Iris pigment epithelial cell (primary cell): ENCODE measurements around the gene MAP3K6.

Experiments
- DNase-seq: peaks from one replicate; pipeline ENCODE4 v3.0.0-alpha.2; 2011; ENCODE audit warnings: low read depth

Gene MAP3K6

DNA sequence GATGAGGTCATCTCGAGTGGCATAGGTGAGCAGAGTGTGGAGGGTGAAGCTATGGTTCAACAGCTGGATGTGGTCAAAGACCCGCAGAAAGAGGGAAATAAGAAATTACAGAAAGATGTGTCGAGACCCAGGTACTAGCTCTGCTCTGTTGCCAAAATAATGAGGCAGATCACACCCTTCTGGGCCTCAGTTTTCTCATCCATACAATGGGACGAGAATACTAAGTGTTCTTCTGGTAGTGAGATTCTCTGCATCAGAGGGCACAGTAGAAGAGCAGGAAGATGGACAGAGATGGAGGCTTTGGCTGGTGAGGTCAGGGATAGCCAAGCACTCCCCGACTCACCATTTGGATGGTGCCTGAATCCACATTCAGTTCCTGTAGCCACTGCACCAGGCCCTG, 11.1 kb downstream of the MAP3K6 start:
- DNase-seq, result no peak

DNA sequence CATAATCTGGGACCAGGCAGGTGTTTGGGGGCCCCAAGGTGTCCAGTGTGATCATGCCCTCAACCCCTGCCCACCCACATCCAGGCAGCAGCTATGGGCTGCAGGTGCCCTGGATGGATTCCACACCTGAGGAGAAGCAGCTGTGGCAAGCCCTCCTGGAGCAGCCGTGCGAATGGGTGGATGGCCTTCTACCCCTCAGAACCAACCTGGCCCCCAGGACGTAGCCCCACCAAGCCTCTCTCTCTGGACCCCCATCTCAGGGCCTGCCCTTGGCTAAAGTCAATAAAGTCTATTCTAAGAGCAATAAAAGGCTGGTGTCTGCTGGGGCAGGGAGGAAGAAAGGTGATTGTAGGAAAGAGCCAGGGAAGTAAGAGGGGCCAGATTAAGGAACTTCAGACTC, 13.1 kb downstream of the MAP3K6 start:
- no peak for DNase-seq

DNA sequence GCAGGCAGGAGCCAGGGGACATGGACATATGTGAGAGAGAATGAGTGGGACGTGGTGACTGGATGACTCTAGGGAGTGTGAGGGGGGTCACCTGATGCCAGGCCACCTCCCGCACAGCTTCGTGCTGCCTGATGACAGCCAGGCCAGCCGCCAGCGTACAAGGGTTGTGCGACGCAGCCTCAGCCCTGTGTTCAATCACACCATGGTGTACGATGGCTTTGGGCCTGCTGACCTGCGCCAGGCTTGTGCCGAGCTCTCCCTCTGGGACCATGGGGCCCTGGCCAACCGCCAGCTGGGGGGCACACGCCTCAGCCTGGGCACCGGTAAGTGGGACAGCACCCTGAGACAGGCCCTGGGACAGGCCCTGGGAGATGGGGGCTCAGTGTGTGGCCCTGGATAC, 13.6 kb downstream of the MAP3K6 start:
- no peak for DNase-seq

DNA sequence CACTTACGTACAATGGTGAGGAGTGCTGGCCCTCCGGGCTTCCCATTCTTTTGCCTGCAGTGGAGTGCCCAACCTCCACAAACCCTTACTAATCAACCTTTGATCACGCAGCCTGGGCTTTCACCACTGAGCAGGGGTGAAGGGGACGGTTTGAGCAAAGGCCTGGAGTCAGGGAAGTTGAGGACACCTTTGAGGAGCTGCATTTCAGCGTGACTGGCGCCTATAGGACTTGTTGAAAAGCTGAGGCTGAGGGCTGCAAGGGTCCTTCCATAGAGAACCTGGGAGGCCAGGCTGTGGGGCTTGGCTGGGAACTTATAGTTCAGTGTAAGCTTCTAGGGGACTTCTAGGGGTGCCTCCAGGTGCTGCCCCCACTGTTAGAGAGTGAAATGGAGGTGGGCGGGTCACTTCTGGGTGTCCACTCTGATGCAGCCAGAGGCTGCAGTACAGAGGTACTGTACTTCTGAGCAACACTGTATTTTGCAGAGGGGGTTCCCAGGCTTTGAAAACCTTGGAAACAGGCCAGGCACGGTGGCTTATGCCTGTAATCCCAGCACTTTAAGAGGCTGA, 15.1 kb downstream of the MAP3K6 start:
- no peak for DNase-seq

DNA sequence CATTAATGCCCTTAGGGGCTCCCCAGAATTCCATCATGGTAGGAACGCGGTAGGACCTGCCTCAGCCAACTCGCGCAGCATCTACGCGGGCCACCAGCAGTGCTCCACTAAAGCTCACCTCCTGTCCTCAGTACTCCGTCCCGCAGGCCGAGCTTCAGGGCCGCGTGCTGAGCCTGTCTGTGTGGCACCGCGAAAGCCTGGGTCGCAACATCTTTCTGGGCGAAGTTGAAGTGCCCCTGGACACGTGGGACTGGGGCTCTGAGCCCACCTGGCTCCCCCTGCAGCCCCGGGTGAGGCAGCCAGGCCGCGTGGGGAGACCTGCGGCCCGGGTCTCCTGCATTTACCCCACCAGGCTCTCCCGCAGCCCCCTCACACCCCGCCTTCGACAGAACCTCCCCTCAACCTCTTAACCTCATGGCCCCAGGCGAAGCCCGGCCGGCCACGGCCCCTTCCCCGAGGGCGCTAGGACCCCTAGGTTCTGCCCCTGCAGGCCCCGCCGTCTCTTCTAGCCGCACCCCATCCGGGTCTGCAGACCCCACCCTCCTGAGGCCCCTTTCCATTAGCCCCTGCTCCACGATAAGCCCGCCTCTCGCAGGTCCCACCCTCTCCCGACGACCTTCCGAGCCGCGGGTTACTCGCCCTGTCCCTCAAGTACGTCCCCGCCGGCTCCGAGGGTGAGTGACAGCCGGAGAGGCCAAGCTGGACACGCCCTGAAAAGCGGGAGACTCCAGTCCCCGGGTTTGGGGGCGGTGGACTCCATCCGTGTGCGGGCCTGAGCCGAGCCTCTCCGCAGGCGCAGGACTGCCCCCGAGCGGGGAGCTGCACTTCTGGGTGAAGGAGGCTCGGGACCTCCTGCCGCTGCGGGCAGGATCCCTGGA, 15.9 kb downstream of the MAP3K6 start:
- DNase-seq, result peak; percentile 31

DNA sequence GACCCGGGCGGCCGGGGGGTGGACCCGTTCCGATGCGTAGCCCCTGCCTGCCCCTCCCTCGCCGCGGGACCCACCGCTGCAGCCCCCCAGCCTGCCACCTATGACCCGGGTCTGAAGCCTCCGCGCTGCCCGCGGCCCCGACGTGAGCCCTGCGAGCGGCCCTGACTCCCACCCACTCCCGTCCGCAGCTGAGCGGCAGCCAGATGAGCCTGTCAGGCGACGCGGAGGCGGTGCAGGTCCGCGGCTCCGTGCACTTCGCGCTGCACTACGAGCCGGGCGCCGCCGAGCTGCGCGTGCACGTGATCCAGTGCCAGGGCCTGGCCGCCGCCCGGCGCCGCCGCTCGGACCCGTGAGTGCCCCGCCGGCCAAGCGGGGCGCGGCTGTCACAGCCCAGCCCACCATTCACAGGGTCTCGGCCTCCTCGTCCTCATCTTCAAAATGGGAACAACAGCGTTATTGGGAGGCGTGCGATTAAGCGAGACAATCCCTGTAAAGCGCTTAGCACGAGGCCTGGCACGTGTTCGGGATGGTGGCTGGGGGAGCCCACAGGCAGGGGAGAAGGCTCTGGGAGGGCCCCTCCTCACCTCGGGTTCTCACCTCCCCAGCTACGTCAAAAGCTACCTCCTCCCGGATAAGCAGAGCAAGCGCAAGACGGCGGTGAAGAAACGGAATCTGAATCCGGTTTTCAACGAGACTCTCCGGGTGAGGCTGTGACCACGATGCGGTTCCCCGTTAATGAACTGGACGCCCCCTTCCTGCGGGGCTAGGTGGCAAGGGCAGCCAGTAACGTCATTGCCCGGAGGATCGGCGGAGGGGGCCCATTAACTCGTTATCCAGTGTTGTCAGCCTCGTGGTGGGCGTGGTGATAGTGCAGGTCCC, 16.7 kb downstream of the MAP3K6 start:
- DNase-seq, result peak; percentile 78

DNA sequence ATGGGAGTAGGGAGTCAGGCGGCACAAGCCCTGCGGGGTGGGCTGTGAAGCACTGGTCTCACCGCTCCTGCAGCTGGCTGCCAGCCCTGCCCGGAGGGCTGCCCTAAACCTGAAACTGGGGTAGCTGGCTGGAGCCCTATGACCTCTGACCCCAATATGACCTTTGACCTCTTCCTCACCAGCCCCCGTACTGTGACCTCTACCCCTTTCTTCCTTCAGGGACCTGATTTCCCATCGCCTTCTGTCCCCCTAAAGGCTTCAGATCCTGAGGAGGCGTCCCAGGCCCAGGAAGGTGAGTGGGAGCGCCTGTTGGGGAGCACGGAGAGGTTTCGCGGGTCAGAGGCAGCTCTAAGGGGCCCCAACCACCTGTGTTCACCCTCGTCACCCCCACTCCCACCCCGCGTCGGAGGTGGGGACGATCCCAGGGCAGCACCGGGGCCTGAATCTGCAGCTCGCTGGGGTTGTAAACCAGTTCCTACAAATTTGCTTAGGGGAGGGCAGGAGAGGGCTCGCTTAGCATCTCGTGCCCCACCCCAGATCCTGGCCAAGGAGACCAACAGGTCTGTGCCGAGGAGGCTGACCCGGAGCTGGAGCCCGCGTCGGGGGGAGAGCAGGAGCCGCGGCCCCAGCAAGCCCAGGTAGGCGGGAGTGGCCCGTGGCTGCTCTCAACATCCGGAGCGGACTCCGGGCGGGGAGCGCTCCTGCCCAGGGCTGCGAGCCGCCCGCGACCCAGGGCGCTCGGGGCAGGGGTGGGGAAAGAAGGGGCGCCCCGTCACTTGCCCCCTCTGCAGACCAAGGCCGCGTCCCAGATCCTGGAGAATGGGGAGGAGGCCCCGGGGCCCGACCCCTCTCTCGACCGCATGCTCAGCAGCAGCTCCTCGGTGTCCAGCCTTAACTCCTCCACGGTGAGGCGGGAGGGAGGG, 17.6 kb downstream of the MAP3K6 start:
- DNase-seq, result peak; percentile 31

DNA sequence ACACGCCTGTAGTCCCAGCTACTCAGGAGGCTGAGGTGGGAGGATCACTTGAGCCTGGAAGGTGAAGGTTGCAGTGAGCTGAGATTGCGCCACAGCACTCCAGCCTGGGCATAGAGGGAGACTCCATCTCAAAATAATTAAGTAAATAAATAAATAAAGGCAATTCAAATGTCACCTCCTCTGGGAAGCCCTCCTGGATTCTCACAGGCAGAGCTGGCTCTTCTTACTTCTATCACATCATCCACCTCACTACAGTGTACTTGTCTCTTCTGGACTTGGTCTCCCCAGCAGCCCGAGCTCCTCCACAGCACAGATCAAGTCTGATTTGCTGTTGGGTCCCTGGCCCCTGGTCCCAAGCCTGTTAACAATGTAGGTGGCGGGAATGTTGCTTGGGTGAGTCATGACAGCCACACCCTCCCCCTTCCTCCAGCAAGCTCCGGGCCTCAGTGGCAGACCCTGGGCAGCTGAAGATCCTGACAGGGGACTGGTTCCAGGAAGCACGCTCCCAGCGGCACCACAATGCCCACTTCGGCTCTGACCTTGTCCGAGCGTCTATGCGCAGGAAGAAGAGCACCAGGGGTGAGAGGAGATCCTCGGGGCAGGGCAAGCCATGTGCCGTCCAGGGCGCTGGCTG, 19.7 kb downstream of the MAP3K6 start:
- DNase-seq, result no peak

DNA sequence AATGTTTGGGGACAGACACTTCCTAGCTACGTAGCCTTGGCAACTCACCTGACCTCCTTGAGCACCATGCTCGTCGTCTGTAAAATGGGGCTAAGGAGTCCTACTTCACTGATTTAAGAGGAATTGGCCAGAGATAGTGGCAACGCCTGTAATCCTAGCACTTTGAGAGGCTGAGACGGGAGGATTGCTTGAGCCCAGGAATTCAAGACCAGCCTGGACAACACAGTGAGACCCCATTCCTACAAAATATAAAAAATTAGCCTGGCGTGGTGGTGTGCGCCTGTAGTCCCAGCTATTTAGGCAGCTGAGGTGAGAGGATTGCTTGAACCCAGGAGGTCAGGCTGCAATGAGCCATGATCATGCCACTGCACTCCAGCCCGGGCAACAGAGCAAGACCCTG, 20.4 kb downstream of the MAP3K6 start:
- no peak for DNase-seq

DNA sequence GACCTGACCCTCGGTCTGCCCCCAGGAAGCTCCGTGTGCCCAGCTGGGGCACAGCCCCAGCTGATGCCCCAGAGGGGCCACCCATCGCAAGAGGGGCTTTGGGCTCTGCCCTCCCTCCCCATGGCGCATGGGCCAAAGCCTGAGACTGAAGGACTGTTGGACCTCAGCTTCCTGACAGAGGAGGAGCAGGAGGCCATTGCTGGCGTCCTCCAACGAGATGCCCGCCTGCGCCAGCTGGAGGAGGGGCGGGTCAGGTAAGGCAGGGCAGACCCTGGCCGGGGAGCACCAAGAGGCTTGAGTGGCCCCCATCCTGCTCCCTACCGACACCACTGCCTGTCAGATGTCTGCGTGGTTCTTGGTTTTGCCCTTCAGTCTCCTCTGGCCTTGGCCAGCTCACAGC, 21.5 kb downstream of the MAP3K6 start:
- DNase-seq, result no peak

DNA sequence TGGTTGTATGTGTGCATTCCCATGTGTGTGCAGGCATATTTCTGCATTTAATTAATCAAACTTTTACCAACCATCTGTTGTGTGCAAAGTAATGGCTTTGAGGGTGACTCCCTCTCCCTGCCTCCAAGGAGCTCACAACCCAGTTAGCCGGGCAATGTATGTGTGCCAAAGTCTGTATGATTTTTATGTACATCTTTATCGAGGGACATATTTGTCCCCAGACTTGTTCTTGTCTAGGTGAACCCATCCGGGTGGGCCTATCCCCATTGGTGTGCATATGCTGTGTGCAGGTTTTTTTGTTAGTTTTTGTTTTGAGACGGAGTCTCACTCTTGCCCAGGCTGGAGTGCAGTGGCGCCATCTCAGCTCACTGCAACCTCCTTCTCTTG, 23.1 kb downstream of the MAP3K6 start:
- no peak for DNase-seq

DNA sequence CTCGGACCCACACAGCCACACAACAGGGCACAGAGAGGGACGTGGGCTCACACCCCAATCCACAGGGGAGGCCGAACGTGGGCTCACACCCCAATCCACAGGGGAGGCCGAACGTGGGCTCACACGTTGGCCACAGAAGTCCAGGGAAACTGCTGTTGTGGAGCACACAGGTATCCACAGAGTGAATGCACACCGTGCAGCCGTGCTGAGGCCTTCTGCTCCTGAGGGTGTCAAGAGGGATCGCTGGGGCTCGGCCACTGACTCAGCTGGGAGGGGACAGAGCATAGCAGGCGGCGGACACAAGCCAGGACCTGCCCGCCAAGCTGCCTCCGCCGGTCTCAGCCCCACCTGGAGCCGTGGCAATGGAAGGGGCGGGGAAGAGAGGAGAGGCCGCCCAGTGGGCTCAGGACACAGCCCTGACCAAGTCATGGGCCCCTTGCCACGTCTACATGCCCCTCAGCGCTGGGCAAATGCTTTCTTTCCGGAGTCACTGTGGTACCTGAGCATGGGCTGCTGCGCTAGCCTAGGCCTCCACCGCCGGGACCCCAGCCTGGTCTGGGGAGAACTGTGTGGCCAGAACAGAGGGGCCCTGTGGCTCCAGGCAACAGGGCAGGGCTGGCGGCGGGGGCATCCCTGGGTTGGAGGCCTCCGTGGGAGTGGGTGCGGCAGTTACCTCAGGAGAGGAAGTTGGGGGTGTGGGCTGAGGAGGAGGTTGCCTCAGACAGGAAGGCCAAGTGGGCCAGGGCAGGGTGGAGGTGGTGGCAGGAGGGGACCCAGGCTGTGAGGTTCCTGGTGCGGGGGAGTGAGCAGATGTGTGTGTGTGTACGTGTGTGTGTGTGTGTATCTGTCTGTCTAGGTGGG, 23.8 kb downstream of the MAP3K6 start:
- no peak for DNase-seq

DNA sequence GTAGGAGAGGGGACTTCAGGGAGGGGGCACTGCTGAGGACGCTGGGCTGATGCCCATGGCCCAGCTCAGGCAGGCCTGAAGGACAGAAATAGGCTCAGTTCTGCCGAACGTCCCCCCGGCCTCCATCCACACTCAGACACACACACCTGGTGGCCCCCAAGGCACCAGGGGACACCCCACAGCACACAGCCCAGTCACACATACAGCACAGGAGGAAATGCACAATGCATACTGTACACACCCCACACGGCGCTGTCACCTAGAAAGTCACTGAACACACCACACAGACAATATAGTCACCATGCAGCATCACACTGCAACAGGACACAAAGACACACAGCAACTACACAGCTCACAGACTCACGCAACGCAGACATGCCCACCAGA, 24.4 kb downstream of the MAP3K6 start:
- DNase-seq, result no peak

DNA sequence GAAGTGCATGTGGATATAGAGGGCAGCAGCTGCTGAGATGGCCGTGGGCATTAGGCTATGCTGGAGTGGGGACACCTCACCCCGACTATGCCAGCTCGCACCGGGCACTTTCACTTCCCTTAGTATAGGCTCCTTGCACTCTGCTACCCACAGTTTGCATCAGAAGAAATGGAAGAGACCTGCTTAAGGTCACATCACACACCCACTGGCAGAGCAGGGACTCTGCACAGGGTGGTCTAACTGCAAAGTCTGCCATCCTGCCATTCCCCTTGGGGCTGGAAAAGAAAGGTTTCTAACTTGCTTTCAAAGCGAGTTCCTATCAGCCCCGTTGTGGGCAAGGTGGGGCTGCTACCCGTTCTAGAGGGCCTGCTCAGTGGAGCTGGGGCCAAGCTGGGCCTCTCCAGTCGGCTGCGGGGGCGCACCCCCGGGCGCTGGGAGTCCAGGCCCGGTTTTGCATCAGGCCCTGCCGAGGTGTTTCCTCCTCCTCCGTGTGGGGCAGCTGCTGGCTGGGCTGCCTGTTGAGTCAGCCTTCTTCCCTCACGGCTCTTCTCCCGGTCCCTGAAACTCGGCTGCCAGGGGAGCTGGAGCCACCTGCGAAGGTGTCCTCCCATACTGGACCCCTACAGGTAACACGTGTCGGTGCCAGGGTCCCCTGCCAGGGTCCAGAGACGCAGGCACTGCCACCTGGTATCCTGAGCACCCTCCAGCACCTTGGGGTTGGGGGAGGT, 25.1 kb downstream of the MAP3K6 start, which contains the start of gene SYTL1:
Gene SYTL1, plus strand, starts transcription at position 498 of the 728 bp plus-strand sequence. CDS start 3,313 bp downstream, outside the sequence.
- DNase-seq, result peak; percentile 74

DNA sequence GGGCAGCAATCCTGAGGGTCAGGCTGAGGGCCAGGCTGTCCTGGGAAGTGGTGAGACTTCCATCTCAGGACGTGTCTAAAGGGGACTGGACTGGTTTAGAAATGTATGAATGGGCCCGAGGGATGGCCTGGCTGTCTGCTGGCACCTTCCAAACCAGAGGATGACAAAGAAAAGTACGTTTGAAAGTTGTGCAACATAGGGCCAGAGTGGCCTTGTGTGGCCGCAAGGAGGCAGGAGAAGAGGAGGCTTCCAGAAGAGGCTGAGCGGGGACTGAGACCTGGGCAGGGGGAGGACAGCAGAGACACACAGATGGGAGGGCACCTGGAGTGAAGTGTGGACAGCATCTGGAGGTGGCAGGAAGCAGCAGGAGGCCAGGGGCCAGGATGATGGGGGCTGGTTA, 27.5 kb downstream of the MAP3K6 start:
- no peak for DNase-seq

DNA sequence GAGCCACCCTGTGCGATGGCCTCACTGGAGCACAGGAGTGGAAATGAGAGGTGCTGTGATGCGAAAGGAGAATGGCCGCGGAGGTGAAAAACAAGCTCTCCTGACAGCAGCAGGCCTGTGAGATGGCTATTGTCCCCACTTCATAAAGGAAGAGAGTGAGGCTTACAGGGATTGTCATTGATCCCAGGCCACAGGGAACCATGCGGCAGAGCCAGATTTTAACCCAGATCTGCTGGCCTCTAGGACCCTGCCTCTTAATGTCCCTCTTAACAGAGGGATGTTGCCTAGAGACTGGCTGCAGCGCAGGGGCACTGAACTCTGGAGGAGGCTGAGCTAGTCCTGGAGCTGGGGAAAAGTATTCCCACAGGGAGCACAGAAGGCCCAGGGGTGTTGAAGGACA, 28.0 kb downstream of the MAP3K6 start:
- no peak for DNase-seq

DNA sequence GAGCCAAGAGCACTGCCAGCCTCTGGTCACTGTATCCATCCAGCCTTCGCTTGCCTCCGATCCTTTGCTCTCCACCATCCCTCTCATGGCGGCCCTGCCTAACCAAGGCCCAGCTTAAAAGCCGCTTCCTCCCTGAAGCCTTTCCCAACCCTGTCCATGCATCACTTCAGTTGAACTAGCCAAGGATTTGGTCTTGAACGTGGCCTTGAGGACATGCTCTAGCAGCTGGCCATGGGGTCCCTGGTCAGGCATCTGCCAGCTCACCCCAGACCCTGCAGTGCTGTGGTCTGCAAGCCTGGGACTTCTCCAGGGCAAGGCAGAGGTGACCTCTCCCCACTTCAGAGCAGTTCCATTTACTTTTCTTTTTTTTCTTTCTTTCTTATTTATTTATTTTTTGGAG, 30.0 kb downstream of the MAP3K6 start:
- no peak for DNase-seq

DNA sequence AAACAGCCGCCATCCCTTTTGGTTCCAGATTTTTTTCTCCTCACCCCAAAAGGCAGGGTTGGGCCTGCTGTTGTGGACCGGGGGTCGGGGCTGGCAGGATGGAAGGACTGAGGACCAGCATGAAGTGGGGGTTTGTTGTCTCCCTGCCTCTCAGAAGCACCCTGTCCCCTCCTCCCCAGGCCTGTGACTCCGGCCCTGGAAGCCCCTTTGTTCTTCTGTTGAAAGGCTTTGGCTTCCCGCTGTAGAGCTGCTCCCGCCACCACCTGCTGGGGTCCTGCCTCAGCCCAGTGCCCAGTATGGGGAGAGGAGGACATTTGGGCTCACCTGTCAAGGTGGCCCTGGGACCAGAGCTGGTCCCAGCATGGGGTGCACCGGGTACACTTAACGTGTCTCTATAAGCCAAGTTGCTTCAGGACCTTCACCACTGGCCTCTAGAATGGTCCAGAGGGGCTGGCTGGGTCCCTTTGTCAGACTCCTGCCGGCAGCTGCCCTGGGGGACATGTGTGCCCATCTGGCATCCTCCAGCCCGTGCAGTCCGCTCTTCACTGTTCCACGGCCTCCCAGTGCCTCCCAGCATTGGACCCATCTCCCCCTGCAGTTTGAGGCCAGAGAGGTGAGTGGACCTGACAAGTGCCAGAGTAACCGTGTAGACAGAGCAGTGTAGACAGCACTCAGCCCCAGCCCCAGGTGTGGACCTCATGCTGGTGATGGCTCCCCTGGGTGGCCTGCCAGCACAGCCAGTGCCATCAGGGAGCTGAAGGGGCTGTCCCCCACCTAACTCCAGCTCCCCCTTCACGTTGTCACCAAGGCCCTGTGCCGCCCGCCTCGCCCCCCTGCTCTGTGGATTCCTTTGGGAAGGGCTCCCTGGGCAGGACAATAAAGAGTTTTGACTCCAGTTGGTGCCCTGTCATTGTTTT, 31.0 kb downstream of the MAP3K6 start:
- DNase-seq, result no peak
